Measurements from ENCODE around the gene CCR5AS.
"Not testable (repeated sequence)": the region's sequence is repeated elsewhere in the genome, so short reads cannot be mapped to it uniquely, and the experiment has no call there.

The CCR5AS gene

GRCh38 chr3:46406788-46407611 lies at the start of gene CCR5AS, which contains the start of gene CCRL2:
Gene CCR5AS (minus strand): TSS chr3:46407066.
Gene CCRL2 (plus strand): TSS chr3:46407259. CDS start chr3:46408080, 821 bp downstream.
- peak in 1 of 3 experiments; percentile 24 for DNase-seq (ENCODE audit: low read depth in 3 of 3)

DNA sequence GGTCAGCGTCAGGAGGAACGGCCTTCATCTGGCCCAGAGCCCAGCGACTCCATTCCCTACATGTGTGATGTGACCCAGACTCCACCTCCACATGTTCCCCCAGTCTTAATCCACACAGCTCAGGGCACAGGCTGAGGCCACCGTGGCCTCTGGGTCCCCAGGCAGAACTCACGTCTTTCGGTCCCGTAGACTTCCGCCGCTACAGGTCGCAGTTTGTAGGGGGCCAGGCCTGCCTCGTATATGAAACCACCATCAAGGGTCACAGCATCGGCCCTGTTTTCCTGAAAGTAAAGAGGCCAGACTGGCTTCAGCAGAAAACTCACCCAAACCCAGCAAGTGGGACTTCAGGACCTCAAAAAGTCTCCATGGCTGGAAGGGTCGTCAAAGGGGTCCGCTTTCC lies 49.3 kb upstream of the CCR5AS start:
- DNase-seq (ENCODE audit: low read depth in 3 of 3) = no peak

DNA sequence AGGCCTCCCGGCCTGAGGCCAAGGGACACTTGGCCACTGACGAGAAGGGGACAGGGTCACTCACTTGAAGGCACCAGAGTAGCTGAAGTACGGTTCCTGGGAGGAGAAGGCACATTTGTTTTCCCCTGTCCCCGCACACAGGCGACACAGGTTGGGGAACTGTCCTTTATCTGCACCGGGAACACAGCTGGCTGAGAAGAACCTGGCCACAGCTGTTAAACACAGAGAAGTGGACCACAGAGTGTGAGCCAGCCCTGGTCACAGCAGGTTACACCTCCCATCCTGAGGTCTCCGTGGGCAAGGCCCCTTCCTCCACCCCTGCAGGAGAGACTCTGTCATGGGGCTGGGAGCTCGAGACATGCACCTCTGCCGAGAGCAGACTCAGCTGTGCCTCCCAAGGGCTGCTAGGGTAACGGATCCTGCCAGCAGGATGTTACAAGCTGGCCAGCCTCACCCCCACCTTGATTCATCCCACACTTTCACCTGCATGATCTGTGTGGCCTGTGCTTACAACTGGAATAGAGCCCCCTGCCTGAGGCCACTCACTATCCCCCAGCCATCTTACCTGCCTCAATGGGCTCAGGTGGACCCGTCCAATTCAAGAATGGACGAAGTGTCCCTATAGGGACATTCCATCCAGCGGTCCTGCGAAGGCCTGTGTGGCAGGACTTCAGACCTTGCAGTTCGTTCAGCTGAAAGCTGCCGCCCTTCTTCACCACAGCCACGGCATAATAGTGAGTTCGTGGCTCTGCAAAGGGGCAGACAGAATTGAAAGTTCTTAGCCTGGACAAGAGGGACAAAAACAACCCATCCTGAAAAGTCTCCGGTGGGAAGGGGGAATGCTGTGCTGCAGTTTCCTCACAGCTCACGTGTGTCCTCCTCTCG lies 48.6 kb upstream of the CCR5AS start:
- DNase-seq (ENCODE audit: low read depth in 3 of 3) = no peak

DNA sequence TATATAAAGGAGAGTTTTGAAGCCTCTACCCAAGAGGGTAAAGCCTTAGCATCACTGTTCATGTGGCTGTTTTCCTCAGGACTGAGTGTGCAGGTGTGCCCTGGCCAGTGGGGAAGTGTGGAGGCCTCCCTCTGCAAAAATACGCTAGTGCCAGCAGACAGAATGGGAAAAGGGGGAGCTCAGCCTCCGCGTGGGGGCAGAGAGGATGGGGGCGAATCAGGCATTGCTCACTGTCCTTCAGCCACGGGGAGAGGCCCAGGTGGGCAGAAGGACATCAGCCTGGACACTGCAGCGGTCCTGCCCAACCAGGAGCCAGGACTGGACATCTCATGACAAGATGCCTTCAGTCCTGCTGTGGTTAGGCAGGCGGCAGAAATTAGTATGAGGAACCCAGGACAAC lies 47.7 kb upstream of the CCR5AS start:
- DNase-seq (ENCODE audit: low read depth in 3 of 3) = no peak

GRCh38 chr3:46454209-46454595 lies 47.3 kb upstream of the CCR5AS start:
- no peak for DNase-seq (ENCODE audit: low read depth in 3 of 3)

DNA sequence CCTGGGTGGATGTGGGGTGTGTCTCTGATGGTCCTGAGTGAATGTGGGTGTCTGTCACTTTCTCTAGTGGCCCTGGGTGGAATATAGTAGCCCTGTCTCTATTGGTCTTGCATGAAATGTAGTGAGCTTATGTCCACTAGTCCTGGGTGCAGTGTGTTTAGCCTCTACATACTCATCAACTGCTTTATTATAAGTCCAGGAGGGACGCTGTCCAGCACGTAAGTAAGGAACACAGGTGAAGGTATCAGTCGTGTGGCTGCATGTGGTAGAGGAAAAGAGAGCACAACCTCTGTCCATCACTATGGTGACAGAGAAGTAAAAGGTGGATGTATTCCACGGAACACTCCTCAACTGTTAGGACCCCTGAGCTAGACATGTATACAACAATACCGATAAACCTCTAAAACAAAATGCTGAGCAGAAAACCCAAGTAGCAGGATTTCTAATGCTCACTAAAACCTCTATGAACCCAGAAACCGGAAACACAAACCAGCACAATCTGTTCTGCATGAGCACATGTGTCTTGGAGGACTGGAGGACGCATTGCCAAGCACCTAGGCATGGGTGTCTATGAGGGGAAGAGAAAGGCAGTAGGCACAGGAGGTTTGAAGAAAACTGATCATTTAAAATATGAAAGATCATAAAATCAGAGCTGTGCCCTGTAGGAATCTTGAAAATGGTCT lies 46.8 kb upstream of the CCR5AS start:
- DNase-seq (ENCODE audit: low read depth in 3 of 3) = no peak

DNA sequence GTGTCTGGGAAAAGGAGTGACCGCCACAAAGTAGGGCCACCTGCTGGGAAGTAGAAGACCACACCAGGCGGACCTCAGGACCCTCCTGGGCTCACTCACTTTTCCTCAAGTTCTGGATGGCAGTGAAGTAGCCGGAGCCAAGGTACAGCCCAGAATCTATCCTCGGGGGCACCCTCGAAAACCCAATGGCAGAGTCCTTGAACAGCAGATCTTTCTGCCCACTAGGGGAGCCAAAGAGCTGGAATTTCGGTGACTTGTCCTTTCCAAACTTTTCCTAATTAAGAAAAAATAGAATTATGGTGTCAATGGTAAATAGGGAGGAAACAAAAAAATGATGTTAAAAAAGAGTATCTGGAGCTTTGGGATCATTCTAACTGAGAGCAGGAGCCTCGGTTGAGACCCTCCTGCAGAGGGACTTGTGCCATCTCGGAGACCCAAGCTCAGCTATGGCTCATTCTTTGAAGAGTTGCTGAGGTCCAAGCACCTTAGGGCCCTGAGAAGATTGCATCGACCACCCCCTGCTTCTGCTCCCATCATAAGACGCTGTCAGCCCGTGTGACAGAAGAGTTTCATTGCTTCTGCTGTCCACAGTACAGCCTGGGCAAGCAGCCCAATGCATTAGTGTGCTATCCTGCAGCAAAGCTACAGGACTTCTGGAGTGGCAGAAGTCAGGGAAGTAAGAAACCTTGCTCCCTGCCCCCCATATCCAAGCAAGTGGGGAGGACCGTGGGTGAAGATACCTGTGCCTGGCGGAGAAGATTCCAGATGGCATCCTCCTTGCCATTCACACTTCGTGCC lies 43.1 kb upstream of the CCR5AS start:
- DNase-seq (ENCODE audit: low read depth in 3 of 3) = no peak

GRCh38 chr3:46448721-46449120 lies 41.9 kb upstream of the CCR5AS start:
- no peak for DNase-seq (ENCODE audit: low read depth in 3 of 3)

- no peak for DNase-seq (ENCODE audit: low read depth in 3 of 3)
Observed at GRCh38 chr3:46447228-46447985, 40.5 kb upstream of the CCR5AS start.

DNA sequence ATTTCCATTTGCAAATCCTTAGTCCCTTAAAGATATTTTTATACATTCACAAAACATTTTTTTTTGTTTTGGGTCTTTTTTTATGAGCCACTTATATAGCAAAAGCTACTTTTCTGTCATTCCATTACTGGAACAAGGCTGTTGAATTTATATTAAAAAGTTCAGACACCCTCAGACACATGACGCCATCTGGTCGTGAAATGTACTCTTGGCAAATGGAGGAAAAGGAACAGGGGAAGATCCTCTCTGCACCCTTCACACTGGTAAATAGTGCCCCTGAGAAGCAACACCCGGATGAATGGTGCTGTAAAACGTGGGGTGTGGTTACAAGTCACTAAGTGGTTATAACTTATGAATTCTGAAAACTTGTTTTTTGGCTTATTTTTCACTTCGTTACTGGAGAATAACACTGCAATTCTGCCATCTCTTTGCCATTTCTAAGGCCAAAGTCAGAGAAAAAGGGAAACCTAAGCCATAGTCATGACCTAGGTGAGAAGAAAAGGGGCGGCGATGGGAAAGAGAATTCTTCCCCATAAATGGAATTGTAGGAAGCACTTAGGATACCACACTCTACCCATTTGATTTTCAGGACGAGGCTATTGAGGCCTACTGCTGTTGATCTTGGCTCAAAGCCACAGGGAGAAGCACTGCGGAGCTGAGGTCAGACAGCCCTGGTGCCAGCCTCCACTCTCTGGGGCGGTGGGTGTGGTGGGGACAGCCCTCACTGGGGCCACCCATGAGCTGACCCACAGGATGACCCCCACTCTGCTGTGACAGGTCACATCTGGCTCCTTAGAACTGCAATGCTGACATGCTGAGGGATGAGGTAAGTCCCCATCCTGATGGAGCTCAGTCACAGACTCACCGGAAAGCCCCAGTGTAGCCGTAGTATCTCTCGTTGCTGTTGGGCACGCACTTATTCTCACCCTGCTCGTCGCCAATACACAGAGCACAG lies 36.0 kb upstream of the CCR5AS start:
- DNase-seq (ENCODE audit: low read depth in 3 of 3) = peak in 1 of 3 experiments; percentile 29

- peak in 1 of 3 experiments; percentile 14 for DNase-seq (ENCODE audit: low read depth in 3 of 3)
Observed at GRCh38 chr3:46440531-46441294, 33.8 kb upstream of the CCR5AS start.

DNA sequence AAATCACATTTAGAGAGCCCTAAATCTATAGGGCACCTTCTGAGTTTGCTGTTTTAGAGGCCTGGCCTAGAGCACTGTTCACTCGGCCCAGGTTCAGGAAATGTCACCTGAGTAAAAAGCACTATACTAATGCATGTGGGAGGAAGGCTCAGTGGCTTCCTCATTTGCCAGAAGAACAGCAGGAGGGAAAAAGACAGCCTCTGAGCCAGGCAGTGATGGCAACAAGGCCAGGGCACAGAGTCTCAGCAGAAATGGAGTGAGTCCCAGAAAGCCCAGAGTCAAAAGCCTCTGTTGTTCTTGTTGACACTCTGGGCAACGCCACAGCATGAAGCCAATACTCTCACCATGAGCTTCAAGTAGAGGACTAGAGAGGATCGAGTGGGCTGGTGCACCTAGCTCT lies 32.0 kb upstream of the CCR5AS start:
- DNase-seq (ENCODE audit: low read depth in 3 of 3) = no peak

GRCh38 chr3:46435081-46435726 lies 28.3 kb upstream of the CCR5AS start:
- no peak for DNase-seq (ENCODE audit: low read depth in 3 of 3)

DNA sequence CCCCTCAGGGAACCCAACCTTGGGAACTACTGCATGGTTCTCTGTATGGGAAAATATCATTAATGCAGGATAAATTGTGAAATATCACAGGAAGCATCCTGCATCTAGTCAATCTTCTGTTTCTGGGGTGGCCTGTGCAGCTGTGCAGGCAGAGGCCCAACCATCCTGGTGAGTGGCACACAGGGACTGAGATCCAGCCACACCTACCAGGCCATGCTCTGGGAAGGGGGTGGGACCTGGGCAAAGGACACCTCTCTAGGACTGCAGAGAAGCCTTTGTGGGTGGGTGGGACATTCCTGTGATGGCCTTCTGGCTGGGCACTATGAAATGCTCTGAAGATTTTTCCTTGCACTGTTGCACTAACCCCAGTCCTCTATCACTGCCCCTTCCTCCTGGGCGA lies 27.0 kb upstream of the CCR5AS start:
- no peak for DNase-seq (ENCODE audit: low read depth in 3 of 3)

- DNase-seq (ENCODE audit: low read depth in 3 of 3) = not testable (repeated sequence)
Observed at GRCh38 chr3:46433118-46433517, 26.3 kb upstream of the CCR5AS start.

- not testable (repeated sequence) for DNase-seq (ENCODE audit: low read depth in 3 of 3)
Observed at GRCh38 chr3:46431905-46432304, 25.0 kb upstream of the CCR5AS start.

- DNase-seq (ENCODE audit: low read depth in 3 of 3) = not testable (repeated sequence)
Observed at GRCh38 chr3:46430879-46431278, 24.0 kb upstream of the CCR5AS start.

DNA sequence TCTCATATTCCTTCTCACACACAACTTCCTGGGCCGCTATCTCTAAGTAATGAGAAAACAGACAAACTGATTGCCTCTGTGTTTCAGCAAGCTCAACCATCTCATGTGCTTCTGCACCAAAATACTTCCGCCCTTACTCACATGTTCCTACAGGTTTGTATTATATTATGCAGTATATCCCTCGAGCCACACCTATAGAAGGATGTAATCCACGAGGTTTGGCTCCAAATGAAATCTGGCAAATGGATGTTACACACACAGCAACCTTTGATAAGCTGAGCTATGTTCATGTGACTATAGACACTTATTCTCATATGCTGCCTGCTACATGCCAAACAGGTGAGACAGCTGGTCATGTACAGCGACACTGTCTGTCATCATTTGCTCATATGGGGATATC lies 22.8 kb upstream of the CCR5AS start:
- no peak for DNase-seq (ENCODE audit: low read depth in 3 of 3)
